Ecto neural progenitor cell (in vitro differentiated cells): ENCODE results near the gene GBP2.
"Not testable (repeated sequence)": the region's sequence is repeated elsewhere in the genome, so short reads cannot be mapped to it uniquely, and the experiment has no call there.

Experiments
- DNase-seq: peaks from one replicate; pipeline ENCODE4 v3.0.0-alpha.2; 2018; ENCODE audit warnings: low spot score

Gene GBP2

GRCh38 chr1:89126602-89127565 is 970 bp upstream of the GBP2 start:
- not testable (repeated sequence) for DNase-seq

DNA sequence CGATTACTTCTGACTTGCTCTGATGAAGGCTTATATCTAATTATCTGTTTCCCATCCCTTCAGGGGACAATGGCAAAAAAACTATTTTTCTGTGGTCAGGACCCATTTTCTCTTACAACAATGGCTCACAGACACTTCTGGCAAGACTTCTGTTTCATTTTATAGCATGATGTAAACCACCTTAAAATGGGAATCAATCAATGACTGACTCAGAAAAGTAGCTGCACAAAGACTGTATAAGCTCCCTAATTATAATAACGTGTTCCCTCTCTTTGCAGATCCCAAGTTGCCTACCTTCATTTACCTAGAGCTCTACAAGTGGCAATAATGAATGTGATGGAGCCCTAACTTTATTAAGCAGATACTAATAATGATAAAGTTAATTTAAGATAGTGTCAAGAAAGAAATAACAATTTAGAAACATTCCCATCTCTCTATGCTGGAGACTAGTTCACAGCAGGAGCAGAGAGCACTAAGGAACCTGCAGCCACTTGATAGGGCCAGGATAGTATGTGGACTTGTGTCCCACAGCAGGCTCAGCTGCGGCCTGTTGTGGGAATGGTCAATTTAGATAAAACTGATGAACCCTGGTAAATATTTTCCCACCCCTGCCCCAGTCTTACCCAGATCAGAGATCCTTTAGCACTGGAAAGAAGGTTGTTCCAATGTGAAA is 538 bp downstream of the GBP2 start:
- DNase-seq, result no peak

DNA sequence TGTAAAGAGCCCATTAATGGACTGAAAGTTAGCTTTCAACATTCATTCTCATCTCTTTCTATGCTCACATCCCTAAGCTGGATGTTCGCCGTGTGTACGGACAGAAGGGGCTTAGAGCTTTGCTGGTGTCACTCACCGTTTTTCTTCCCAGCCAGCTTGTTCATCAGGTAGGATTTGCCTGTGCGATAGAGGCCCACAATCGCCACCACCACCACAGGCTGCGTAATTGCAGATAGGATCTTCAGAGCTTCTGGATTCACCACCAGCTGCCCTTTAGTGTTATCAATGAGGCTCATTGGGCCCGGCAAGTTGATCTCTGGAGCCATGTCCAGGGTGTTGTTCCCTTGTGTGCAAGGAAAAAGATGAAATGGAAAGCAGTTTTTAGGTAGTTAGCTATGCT is 4.3 kb downstream of the GBP2 start:
- no peak for DNase-seq

DNA sequence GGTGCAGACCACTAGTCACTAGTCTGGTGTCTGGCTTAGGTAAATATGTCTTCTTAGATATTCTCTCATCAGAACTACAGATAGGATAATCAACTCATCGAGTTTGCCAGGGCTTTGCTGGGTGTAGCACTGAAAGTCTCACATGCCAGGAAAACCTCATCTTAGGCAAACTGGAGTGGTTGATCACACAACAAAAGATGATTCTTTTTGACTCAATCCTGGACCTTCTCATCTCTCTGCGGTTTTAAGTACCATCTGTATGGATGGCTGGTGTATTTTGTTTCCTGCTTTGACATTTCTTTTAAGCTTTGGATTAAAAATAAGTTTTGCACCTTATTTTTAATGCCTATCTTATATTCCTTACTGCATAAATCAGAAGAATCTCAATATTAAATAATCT is 11.3 kb downstream of the GBP2 start:
- DNase-seq, result no peak

GRCh38 chr1:89112871-89113613 is 12.9 kb downstream of the GBP2 start:
- DNase-seq, result no peak

GRCh38 chr1:89104687-89105086 is 21.2 kb downstream of the GBP2 start:
- no peak for DNase-seq

DNA sequence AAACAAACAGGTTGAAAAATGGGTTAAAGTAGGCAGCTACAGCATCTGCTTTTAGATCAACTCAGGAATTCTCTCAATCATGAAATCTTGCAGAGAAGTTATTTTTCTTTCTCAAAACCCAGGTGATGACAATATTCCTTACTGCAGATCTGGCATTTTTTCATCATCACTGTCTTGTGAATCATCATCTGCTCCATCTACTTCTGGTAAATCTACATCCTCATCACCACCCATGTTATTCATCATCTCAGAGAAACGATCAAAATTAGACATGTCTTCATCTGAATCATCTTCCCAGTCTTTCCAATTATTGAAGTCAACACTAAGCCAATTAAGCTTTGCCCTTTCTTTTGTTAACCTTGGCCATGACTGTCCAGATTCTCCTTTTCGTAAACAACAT is 21.8 kb downstream of the GBP2 start:
- DNase-seq, result no peak

DNA sequence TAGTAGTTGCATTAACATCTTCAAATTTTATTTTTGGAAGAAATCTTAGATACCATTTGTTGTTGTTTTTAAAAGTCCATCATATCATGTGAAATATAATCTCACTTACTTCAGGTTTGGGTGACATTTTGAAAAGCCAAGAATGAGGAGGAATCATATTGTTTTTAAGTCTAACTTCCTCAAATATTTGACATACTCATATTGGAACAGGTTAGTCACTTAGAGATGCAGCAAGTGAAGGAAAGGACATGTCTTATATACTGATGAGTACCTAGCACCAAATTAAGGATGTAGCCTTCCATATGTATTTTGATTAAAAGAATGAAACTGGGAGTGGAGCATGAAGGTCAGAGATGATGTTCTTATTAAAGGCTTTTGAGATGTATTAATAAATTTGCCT is 23.9 kb downstream of the GBP2 start:
- DNase-seq, result no peak

GRCh38 chr1:89100412-89100811 is 25.5 kb downstream of the GBP2 start:
- no peak for DNase-seq

DNA sequence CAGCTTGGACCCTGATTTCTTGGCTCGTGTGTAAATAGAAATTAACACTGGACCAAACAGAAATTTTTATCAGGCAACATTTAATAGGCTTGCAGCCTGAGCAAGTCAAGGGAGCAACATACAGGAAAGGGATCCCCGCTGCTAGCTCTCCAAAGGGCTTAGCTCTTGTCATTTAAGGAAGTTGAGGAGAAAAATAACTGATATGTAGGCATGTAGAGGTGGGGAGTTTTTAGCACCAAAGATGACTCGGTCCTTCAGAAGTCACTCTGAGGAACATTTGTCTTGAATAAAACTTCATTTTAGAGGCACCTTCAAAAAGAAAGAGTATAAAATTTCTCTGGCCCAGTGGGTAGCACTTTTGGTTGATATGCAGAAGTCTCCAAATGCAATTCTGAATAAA is 27.1 kb downstream of the GBP2 start:
- DNase-seq, result no peak

GRCh38 chr1:89095737-89096136 is 30.2 kb downstream of the GBP2 start:
- DNase-seq, result no peak

GRCh38 chr1:89089962-89090361 is 36.0 kb downstream of the GBP2 start:
- no peak for DNase-seq

DNA sequence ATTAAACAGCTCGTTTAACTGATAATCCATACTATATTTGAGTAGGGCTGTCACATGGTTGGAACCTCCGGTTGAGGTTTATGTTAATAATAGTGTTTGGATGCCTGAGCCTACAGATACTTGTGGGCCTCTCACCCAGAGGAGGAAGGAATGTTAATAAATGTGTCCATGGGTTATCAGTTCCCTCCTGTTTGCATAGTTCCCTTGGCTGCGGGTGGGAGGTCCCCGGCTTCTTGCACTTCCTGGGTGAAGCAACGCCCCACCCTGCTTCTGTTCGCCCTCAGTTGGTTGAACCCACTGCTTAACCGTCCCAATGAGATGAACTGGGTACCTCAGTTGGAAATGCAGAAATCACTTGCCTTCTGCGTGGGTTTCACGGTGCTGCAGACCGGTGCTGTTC is 37.3 kb downstream of the GBP2 start:
- DNase-seq, result no peak

DNA sequence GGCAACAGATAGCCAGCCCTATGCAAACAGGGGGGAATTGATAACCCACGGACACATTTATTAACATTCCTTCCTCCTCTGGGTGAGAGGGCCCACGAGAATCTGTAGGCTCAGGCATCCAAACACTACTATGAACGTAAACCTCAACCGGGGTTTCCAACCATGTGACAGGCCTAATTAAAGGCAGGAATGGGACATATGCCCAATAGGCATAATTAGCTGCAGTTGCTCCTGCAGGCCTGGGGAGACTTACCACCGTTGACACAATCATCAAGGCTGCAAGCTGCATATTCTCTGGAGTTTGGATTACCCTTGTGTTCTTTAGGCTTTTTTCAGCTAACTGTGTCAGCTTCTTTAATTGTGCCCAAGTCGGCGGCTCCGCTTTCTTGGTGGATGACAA is 38.7 kb downstream of the GBP2 start:
- DNase-seq, result no peak

DNA sequence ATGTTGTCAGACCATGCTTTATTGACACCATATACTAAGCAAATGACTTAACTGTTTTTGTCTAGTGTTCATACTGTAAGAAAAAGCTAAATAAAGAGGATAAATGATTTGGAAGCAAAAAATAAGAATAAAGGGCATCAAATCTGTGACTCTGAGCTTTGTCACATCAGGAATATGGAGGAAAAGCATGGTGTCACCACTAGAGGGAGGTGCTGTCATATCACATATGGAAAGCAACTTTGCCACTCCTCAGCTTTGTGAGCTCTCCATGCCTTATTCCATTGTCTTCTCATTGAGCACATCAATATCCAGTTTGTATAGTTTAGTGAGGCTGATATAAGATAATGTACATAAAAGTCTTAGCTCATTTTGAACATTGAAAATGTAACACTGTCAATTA is 40.1 kb downstream of the GBP2 start:
- DNase-seq, result no peak

- no peak for DNase-seq
These were observed 44.9 kb downstream of the GBP2 start for GRCh38 chr1:89081005-89081404.

DNA sequence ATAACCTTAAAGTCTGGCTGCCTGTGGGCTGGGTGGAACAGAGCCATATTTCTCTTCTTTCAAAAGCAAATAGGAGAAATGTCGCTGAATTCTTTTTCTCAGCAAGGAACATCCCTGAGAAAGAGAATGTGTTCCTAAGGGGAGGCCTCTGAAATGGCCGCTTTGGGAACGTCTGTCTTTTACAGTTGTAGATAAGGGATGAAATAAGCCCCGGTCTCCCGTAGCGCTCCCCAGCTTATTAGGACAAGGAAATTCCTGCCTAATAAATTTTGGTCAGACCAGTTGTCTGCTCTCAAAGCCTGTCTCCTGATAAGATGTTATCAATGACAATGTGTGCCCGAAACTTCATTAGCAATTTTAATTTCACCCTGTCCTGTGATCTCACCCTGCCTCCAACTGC is 45.8 kb downstream of the GBP2 start:
- not testable (repeated sequence) for DNase-seq

DNA sequence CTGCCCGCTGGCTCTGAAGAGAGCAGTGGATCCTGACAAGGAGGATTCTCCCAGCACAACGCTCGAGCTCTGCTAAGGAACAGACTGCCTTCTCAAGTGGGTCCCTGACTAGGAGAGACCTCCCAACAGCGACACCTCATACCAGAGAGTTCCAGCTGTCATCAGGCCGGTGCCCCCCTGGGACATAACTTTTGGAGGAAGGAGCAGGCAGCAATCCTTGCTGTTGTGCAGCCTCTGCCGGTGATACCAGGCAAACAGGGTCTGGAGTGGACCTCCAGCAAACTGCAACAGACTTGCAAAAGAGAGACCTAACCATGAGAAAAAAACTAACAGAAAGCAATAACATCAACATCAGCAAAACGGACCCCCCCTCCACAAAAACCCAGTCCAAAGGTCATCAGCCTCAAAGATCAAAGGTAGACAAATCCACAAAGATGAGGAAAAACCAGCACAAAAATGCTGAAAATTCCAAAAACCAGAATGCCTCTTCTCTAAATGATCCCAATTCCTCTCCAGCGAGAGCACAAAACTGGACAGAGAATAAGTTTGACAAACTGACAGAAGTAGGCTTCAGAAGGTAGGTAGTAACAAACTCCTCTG is 53.3 kb downstream of the GBP2 start:
- DNase-seq, result not testable (repeated sequence)

DNA sequence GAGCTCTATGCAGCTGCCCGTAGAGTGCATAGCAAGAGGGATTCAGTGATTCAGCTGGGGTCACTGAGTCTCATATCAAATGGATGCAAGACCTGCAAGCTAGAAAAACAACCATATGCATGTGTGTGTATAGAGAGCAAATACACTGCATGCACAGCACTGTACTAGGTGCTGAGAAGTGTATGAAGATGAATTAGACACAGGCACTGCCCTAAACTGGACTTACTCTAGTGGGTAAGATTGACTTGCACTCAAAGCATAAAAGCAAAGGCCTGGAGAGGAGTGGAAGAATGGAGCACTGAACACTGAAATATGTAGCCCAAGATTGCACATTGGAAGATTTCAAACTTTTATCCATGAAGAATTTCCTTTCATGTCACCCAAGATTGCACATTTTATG is 55.4 kb downstream of the GBP2 start:
- no peak for DNase-seq

DNA sequence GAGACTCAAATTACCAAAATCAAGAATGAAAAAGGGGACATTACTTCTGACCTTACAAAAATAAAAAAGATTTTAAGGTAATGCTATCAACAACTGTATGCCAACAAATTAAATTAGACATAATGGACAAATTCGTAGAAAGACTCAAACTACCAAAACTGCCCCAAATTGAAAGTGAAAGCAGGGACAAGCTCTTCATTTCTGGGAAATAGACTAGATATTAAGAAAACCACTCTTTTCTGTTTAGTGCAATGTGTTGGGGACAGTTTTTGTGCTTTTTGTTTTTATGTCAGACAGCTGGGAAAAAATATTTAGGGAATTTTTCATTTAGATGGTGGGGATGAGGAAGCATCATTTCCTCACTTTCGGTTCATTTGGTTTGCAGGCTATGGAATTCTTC is 56.0 kb downstream of the GBP2 start:
- no peak for DNase-seq

DNA sequence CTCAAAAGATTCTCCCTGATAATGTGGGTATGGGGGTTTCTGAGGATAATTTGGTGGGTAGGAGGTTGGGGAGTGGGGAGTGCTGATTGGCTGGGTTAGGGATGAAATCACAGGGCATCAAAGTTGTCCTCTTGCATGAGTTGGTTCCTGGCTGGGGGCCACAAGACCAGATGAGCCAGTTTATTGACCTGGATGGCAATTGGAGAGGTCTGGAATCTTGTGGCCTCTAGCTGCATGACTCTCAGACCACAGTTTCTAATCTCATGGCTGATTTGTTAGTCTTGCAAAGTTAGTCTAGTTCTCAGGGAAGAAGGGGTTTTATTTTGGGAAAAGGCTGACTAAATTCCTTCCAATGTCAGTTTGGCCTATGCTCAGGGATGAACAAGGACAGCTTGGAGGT is 57.6 kb downstream of the GBP2 start:
- DNase-seq, result no peak
